Panc1 (cell line): ENCODE data around the gene ADARB2.

ENCODE experiments used
- CTCF ChIP-seq: fragments of 450-650 bp; IDR thresholded peaks from 2 replicates; pipeline ENCODE4 v1.5.1; 2017; ENCODE audit warnings: mild to moderate bottlenecking
- POLR2AphosphoS5 ChIP-seq: IDR thresholded peaks from 2 replicates; pipeline ENCODE4 v1.6.1; 2012; ENCODE audit warnings: mild to moderate bottlenecking, low read depth, low read length, moderate library complexity
- REST ChIP-seq, 2 experiments: IDR thresholded peaks; 2 replicates each; pipeline ENCODE4 v1.6.1; 2011 to 2012; ENCODE audit warnings: low read depth in 2 of 2, control low read depth in 1 of 2, low read length in 1 of 2, mild to moderate bottlenecking in 1 of 2, moderate library complexity in 1 of 2; ENCODE audit not compliant: insufficient read depth in 1 of 2
- SIN3A ChIP-seq: IDR thresholded peaks from 2 replicates; pipeline ENCODE4 v1.6.1; 2012; ENCODE audit warnings: low read depth, mild to moderate bottlenecking, low read length, moderate library complexity, borderline replicate concordance; ENCODE audit not compliant: insufficient read depth

GRCh38 chr10:1211844-1212570, 525.3 kb downstream of the ADARB2 start:
- TF ChIP-seq REST (IDR thresholded peaks at IDR 0.05; ENCODE audit: insufficient read depth in 1 of 2, low read depth in 2 of 2, low read length in 1 of 2) (no peak), CTCF (no peak), SIN3A (no peak), POLR2AphosphoS5 (no peak)
